Smooth muscle cell (in vitro differentiated cells): ENCODE data around the gene BAIAP2. TPM values are rescaled to one million over a fixed set of nuclear protein-coding genes. Genes with fewer than 3 reads are reported as not detected.
"Not testable (repeated sequence)": the region's sequence is repeated elsewhere in the genome, so short reads cannot be mapped to it uniquely, and the experiment has no call there.

Experiments
- DNase-seq: peaks from one replicate; lab custom pipeline; 2025; ENCODE audit not compliant: unreplicated experiment; lab: John Stamatoyannopoulos, UW
- H2AFZ ChIP-seq: fragments of 200-600 bp; sonication (generic); 2 replicates; pipeline ENCODE4 v1.6.0; 2016; ENCODE audit warnings: antibody characterized with exemption, low read depth, mild to moderate bottlenecking
- H3F3A ChIP-seq: fragments of 200-600 bp; sonication (generic); 2 replicates; pipeline ENCODE4 v1.6.0; 2017; ENCODE audit warnings: antibody characterized with exemption, low read depth
- H3K27ac ChIP-seq: fragments of 200-600 bp; sonication (generic); 2 replicates; pipeline ENCODE4 v1.5.1; 2016; ENCODE audit warnings: low read depth, mild to moderate bottlenecking
- H3K27me3 ChIP-seq: fragments of 200-600 bp; sonication (generic); 2 replicates; pipeline ENCODE4 v1.6.1; 2016; ENCODE audit warnings: low read depth, mild to moderate bottlenecking
- H3K36me3 ChIP-seq: fragments of 200-600 bp; sonication (generic); 2 replicates; pipeline ENCODE4 v1.5.1; 2016; ENCODE audit warnings: low read depth
- H3K4me1 ChIP-seq: fragments of 200-600 bp; sonication (generic); 2 replicates; pipeline ENCODE4 v1.5.1; 2016; ENCODE audit warnings: low read depth
- H3K4me2 ChIP-seq: fragments of 200-600 bp; sonication (generic); 2 replicates; pipeline ENCODE4 v1.6.0; 2016; ENCODE audit warnings: mild to moderate bottlenecking
- H3K4me3 ChIP-seq: fragments of 200-600 bp; sonication (generic); 2 replicates; pipeline ENCODE4 v1.5.1; 2016; ENCODE audit warnings: mild to moderate bottlenecking
- H3K79me2 ChIP-seq: fragments of 200-600 bp; sonication (generic); 2 replicates; pipeline ENCODE4 v1.6.0; 2016; ENCODE audit warnings: low read depth, mild to moderate bottlenecking
- H3K9ac ChIP-seq: fragments of 200-600 bp; sonication (generic); 2 replicates; pipeline ENCODE4 v1.6.0; 2016; ENCODE audit warnings: low read depth
- H3K9me3 ChIP-seq: fragments of 200-600 bp; sonication (generic); replicated peaks from 2 replicates; pipeline ENCODE4 v1.5.1; 2016; ENCODE audit warnings: low read depth
- H4K20me1 ChIP-seq: fragments of 200-600 bp; sonication (generic); 2 replicates; pipeline ENCODE4 v1.6.0; 2016; ENCODE audit warnings: low read depth
- CTCF ChIP-seq: fragments of 200-600 bp; sonication (generic); IDR thresholded peaks from 2 replicates; pipeline ENCODE4 v1.5.1; 2017; ENCODE audit warnings: borderline replicate concordance, mild to moderate bottlenecking, antibody characterized with exemption; ENCODE audit not compliant: insufficient read depth, poor library complexity, severe bottlenecking
- WGBS: methylation state at CpG from one replicate; pipeline ENCODE4 v1.1.7; 2016; ENCODE audit warnings: low lambda C conversion rate; 5-methylcytosine and 5-hydroxymethylcytosine counted together
- polyA plus RNA-seq: library from polyadenylated mRNA; unstranded; fragments of >200 nt; fragmentation: Nextera tagmentation; extraction: Ambion mirVana; gene quantifications from 2 replicates; pipeline ENCODE4 v1.2.1, GENCODE V29; 2016
- total RNA-seq: library from RNA; depleted of rRNA; stranded (reverse); fragments of >200 nt; gene quantifications from 2 replicates; pipeline ENCODE4 v1.2.3, GENCODE V29; 2014

BAIAP2 gene
- total and polyA plus RNA-seq, 2 experiments from 2014 or later: 26.6 to 41.9 TPM

- no peaks in the 10 kb centered on the region for H3K27me3 ChIP-seq
Observed at GRCh38 chr17:81143200-81143527, 108.2 kb downstream of the BAIAP2 start.

GRCh38 chr17:81143717-81144422 lies 108.9 kb downstream of the BAIAP2 start:
- no peaks in the 10 kb centered on the region for H3F3A ChIP-seq
- H3K4me2 ChIP-seq: no peak overlapping the region
- no peak overlapping the region for H3K4me3 ChIP-seq
- H3K79me2 ChIP-seq: no peaks in the 10 kb centered on the region
- H3K36me3 ChIP-seq: no peaks in the 10 kb centered on the region
- H3K27me3 ChIP-seq: no peaks in the 10 kb centered on the region
- H3K9me3 ChIP-seq: no peaks in the 10 kb centered on the region
- WGBS: 96% methylated on average over 17 of the region's 17 CpGs
- no peak for TF ChIP-seq CTCF
- H3K4me1 ChIP-seq: no peaks in the 10 kb centered on the region
- H2AFZ ChIP-seq: no peak overlapping the region
- no peak overlapping the region for H3K9ac ChIP-seq
- DNase-seq: no peak
- no peaks in the 10 kb centered on the region for H4K20me1 ChIP-seq
- no peak overlapping the region for H3K27ac ChIP-seq

More at GRCh38 chr17:81143200-81143527, 108.2 kb downstream of the BAIAP2 start:
- Histone ChIP-seq H3K4me2 (no peak overlapping the region), H3K27ac (no peak overlapping the region), H3K36me3 (no peaks in the 10 kb centered on the region), H3K79me2 (no peaks in the 10 kb centered on the region), H2AFZ (no peak overlapping the region), H3K9ac (no peak overlapping the region), H3K4me3 (no peak overlapping the region), H4K20me1 (no peaks in the 10 kb centered on the region), H3K4me1 (no peaks in the 10 kb centered on the region), H3F3A (no peaks in the 10 kb centered on the region), H3K9me3 (no peaks in the 10 kb centered on the region)
- no peak for DNase-seq
- TF ChIP-seq CTCF: no peak
- WGBS: 83% methylated on average over 10 of the region's 11 CpGs

GRCh38 chr17:81144423-81144781 lies 109.5 kb downstream of the BAIAP2 start:
- Histone ChIP-seq H3K27ac (no peak overlapping the region), H3K27me3 (no peaks in the 10 kb centered on the region), H3K9ac (no peak overlapping the region), H2AFZ (no peak overlapping the region), H3K4me2 (no peak overlapping the region), H3K4me3 (no peak overlapping the region), H3K4me1 (no peaks in the 10 kb centered on the region), H3K79me2 (no peaks in the 10 kb centered on the region), H3K36me3 (no peaks in the 10 kb centered on the region), H3F3A (no peaks in the 10 kb centered on the region), H4K20me1 (no peaks in the 10 kb centered on the region), H3K9me3 (no peaks in the 10 kb centered on the region)
- DNase-seq: no peak
- no peak for TF ChIP-seq CTCF
- 90% methylated on average over 12 of the region's 14 CpGs for WGBS

GRCh38 chr17:81146208-81146607 lies 111.3 kb downstream of the BAIAP2 start:
- not testable (repeated sequence) for H3K9ac ChIP-seq, H3K9me3 ChIP-seq, H3K4me1 ChIP-seq, H3K27me3 ChIP-seq, H3K27ac ChIP-seq, H3K36me3 ChIP-seq, H3K4me3 ChIP-seq, H3F3A ChIP-seq, H4K20me1 ChIP-seq, H3K4me2 ChIP-seq, H3K79me2 ChIP-seq, H2AFZ ChIP-seq, DNase-seq
- WGBS: 95% methylated on average over 10 of the region's 10 CpGs
